ENCODE data around the gene HSH2D.
"Not testable (repeated sequence)": the region's sequence is repeated elsewhere in the genome, so short reads cannot be mapped to it uniquely, and the experiment has no call there.

Gene HSH2D

GRCh38 chr19:16159655-16160054, 16.2 kb downstream of the HSH2D start:
- no peak for FAIRE-seq

GRCh38 chr19:16160445-16160942, 17.0 kb downstream of the HSH2D start:
- FAIRE-seq = no peak

- FAIRE-seq = no peak
Observed at GRCh38 chr19:16160943-16161560, 17.6 kb downstream of the HSH2D start.

GRCh38 chr19:16161840-16162239, 18.4 kb downstream of the HSH2D start:
- no peak for FAIRE-seq

- FAIRE-seq = no peak
Observed at GRCh38 chr19:16164222-16164890, 20.9 kb downstream of the HSH2D start.

GRCh38 chr19:16166417-16166816, 22.9 kb downstream of the HSH2D start:
- no peak for FAIRE-seq

GRCh38 chr19:16167055-16167454, 23.6 kb downstream of the HSH2D start:
- FAIRE-seq = no peak

GRCh38 chr19:16168465-16169081, 25.1 kb downstream of the HSH2D start:
- FAIRE-seq = no peak

- FAIRE-seq = no peak
Observed at GRCh38 chr19:16170134-16170533, 26.6 kb downstream of the HSH2D start.

- no peak for FAIRE-seq
Observed at GRCh38 chr19:16175954-16176353, 32.5 kb downstream of the HSH2D start.

- not testable (repeated sequence) for FAIRE-seq
Observed at GRCh38 chr19:16178866-16179265, 35.4 kb downstream of the HSH2D start.

- no peak for FAIRE-seq
Observed at GRCh38 chr19:16180611-16181010, 37.1 kb downstream of the HSH2D start.

GRCh38 chr19:16184665-16185122, 41.2 kb downstream of the HSH2D start:
- no peak for FAIRE-seq

GRCh38 chr19:16185123-16185767, 41.8 kb downstream of the HSH2D start, which contains the start of gene FAM32A:
TSS of gene FAM32A (plus strand) at chr19:16185410. CDS start at chr19:16185443, 33 bp downstream.
- peak; percentile 90 for FAIRE-seq

GRCh38 chr19:16185768-16186123, 42.3 kb downstream of the HSH2D start:
- FAIRE-seq = no peak

- FAIRE-seq = no peak
Observed at GRCh38 chr19:16188521-16188920, 45.0 kb downstream of the HSH2D start.

GRCh38 chr19:16190198-16190597, 46.7 kb downstream of the HSH2D start:
- FAIRE-seq = no peak

GRCh38 chr19:16190736-16191135, 47.3 kb downstream of the HSH2D start:
- FAIRE-seq = no peak

- no peak for FAIRE-seq
Observed at GRCh38 chr19:16191216-16191908, 47.9 kb downstream of the HSH2D start.

GRCh38 chr19:16193466-16193865, 50.0 kb downstream of the HSH2D start:
- no peak for FAIRE-seq

GRCh38 chr19:16197188-16197621, 53.7 kb downstream of the HSH2D start:
- FAIRE-seq = no peak

GRCh38 chr19:16197622-16198369, 54.3 kb downstream of the HSH2D start, which contains the start of gene AP1M1:
TSS of gene AP1M1 (plus strand) at chr19:16197911. CDS start at chr19:16198027, 116 bp downstream.
- FAIRE-seq = no peak

Measured in islet of Langerhans (tissue), 1 donor.